Activated naive CD4-positive, alpha-beta T cell treated with Interleukin-2 at 50 U/mL for 16 hours (primary cell): Measurements from ENCODE around the gene GSPT1.

Source experiments
- DNase-seq: peaks from one replicate; pipeline ENCODE4 v3.0.0-alpha.2; 2020

Gene GSPT1

DNA sequence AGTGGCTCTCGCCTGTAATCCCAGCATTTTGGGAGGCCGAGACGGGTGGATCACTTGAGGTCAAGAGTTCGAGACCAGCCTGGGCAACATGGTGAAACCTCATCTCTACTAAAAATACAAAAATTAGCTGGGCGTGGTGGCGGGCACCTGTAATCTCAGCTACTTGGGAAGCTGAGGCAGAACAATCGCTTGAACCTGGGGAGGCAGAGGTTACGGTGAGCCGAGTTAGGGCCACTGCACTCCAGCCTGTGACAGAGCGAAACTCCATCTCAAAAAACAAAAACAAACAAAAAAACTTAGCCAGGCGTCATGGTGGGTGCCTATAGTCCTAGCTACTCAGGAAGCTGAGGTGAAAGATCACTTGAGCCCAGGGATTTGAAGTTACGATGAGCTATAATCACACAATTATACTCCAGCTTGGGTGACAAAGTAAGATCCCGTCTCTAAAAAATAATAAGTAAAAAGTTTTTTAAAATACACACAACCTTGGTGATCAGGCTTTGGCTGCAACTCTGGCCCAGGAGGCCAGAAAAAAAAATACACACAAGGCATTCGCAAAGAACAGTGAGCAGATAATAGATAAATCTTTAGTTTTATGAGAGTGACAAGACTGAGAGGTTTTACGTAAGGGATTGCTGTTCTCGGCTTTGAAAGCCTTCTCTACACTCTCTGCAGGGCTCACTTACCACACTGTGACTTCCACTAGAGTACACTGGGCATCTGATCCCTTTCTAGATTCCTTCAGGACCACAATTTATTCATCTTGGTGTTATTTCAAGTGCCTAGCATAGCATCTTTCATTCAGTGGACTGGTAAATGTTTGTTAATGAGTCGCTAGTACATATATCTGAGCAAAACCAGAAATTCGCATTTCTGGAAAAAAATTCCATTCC is 5.9 kb downstream of the GSPT1 start:
- no peak for DNase-seq

DNA sequence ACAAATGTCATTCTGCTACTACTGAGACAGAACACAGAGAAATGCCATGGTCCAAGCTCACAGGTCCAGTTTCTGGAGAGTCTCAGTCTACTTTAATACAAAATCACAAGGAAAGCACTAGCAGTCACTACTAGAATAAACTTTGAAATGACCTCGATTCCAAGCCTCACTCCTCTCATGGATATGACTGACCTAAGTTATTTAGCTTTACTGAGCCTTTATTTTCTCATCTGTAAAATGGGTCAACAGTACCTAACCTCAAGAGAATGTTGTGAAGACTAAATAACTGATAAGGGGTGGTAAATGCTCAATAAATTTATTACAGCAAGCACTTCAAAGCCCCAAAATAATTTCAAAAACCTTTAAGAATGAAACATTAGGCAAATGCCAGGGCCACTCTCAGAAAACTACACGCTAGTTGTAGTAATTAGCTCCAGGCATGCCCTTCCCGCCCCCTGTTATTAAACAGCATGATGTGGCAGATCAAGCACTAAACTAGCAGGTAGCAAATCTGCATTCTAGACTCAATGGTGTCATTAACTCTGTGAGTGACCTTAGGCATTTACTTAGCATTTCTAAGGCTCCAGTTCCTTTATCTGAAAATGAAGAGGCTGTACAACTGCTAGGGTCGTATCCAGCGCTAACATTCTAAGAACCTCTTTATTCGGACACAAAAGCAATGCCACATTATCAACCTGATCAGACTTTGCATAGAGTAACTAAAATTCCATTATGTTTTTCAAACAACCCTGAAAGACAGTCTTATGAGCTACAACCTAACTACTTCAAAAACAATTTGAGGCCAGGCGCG is 8.4 kb downstream of the GSPT1 start:
- no peak for DNase-seq

DNA sequence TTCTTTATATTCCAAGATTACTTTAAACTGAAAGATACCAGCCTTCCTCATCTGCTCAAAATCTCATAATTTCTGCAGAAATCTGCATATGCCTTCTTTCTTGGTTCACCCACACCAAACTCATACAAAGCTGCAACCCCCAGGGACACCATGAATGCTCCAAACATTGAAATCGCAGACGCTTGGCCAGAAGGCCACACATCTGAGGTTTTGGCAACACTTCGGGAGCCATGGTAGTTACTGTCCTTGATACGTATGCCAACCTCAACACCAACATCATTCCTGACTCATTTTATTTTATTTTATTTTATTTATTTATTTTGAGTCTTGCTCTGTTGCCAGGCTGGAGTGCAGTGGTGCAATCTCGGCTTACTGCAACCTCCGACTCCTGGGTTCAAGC is 11.8 kb downstream of the GSPT1 start:
- no peak for DNase-seq

DNA sequence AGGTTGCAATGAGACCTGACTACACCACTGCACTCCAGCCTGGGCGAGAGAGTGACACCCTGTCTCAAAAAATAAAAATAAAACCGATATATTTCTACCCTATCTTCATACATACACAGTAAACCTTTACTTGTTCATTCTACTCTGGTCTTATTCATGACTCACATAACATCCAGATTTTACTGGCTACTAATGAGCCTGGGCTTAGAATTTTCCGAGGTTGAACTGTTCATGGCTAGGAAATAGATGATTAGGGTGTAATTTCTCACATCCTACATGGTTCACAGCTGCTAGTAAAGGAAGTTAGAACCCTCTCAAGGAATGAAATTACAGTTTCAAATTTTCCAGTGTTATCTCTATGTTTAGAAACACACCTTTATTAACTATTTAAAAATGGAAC is 14.7 kb downstream of the GSPT1 start:
- no peak for DNase-seq

DNA sequence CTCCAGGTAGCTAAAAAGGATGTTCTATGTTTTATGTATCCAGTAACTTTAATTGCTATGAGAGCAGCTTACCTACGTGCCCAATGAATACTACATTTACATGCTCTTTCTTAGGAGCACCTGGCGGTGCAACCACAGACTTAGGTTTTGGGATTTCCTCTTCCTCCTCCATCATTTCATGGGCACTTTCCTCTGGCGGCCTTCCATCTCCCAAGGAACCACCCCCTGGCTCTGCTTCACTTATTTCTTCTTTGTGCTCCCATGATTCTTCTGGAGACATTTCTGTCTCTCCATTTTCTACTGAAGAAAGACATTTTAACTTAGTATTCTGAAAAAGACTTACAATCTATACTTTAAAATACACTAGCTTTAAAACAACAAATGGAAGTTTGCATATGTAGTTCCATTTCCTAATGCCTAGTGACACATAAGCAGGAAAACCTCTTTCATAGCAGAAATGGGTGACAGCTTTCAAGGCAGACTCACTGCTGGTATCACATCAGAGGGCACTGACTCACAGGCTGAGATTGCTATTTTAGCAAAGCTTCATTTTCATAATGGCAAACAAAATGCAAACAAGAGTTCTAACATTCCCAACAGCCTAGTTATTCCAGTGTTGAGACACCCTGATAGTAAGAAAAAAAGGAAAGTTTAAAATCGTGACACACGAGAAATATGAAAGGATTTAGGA is 19.1 kb downstream of the GSPT1 start:
- no peak for DNase-seq

DNA sequence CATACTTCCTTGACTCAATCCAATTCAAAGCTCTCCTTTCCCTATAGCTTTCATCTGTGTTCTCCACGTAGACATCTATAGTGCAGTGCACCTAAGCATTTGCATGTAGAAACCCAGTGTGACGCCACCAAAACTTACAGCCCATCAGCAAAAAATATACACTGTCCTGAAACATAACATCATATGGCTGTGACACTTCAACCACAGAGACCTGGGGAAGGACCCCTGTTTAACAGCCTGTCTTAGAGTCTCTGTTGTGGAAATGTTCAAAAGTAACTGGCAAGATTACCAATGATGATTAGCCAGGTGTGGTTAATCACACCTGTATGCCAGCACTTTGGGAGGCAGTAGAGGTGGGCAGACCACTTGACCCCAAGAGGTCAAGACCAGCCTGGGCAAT is 22.2 kb downstream of the GSPT1 start:
- no peak for DNase-seq

DNA sequence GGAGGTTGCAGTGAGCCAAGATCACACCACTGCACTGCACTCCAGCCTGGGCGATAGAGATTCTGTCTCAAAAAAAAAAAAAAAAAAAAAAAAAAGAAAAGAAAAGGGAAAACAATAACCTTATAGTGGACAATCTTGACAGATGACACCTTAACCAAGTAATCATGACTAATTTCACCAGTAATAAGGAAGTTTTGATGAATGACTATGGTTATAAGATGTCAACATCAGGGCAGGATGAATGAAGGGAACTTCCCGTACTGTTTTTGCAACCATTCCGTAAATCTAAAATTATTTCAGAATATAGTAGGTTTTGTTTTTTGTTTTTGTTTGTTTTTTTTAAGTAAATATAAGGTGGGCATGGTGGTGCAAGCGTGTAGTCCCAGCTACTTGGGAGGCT is 23.0 kb downstream of the GSPT1 start:
- DNase-seq: no peak

DNA sequence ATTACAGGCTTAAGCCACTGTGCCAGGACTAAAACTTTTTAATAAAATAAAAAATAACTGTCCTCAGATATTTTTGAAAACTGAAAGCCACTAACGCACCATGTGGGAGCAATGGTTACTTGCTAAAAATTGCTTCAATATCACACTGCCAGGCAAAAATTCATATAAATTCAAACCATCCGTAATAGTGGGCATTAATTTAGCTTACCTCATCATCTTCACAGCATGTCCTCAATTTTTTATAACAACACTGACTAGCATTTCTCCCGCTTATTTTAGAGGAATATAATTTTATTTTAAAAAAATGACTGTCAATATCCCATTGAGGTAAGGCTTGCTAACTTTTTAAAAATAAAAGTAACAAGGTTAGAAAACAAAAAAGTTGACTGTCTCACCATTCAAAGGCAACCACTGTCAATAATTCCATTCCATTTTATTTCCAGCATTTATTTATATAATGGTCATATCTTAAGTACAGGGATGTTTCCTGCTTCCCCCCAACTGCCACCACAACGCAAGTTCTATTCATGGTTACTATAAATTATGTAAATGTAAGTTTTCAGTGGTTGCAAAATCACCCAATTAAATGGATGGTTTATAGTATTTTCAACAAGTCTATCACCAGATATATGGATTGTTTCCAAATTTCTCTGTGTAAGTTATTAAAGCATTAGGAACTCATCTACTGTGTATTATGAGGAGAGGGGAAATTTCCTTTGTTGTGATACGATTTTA is 25.4 kb downstream of the GSPT1 start:
- DNase-seq: no peak

DNA sequence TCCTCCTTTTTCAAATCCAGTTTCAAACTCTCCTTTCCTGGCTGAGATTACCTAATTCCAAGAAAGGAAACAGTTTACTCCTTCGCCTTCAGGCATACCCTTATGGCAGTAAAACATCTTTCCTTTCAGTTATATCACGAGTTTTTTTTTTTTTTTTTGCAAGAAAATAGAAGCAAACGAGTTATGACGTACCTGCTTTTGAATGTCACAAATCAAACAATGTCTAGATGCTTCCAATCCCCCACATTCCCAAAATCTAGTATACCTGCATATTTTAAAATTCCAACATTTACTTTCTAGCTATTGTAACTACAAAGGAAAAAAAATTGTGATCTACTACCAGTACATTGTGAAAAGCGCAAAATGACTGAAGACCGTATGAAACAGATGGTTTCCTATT is 28.9 kb downstream of the GSPT1 start:
- DNase-seq: no peak

DNA sequence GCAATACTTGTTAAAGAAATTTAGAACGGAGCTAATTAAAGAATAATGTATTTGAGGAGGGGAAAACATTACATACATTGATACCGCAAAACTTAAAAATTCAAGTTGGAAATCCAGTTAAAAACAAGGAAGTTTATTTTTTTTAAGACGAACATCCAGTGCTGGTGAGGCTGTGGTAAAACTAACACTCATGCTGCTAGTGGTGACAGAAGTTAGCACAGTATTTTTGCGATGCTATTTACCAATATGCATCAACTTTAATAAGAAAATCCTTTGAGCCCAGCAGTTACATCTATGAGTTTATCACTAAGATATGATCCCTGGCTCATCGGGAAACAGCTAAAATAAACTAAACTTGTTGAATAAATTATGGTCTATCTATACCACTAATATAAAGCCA is 31.7 kb downstream of the GSPT1 start:
- DNase-seq: no peak

DNA sequence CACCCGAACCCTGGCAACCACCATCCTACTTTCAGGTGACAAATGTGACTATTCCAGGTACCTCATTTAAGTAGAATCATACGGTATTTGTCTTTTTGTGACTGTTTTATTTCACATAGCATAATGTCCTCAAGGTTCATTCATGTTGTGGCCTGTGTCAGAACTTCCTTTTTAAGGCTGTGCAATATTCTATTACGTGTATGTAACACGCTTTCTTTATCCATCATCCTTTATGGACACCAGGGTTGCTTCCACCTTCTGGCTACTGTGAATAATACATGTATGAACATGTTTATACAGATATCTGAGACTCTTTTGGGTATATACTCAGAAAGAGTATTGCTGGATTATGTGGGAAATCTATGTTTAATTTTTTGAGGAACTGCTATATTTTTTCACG is 35.7 kb downstream of the GSPT1 start:
- no peak for DNase-seq

DNA sequence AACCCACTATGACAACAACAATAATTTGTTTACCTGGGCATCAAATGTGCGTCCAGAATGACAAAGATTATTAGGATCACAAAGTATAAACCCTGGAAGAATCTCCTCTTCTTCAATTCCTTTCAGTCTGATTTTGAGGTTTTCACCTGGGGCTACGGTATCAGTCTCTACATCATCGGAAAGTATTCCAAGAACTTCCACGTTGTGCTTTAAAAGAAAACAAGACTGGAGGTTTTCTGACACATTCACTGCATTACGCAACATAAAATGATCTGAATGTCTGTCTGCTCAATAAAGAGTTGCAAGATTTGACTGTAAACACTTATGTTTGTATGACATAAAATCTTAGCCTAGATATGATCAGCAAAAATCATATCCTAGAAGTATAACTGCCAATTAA is 38.4 kb downstream of the GSPT1 start:
- no peak for DNase-seq

DNA sequence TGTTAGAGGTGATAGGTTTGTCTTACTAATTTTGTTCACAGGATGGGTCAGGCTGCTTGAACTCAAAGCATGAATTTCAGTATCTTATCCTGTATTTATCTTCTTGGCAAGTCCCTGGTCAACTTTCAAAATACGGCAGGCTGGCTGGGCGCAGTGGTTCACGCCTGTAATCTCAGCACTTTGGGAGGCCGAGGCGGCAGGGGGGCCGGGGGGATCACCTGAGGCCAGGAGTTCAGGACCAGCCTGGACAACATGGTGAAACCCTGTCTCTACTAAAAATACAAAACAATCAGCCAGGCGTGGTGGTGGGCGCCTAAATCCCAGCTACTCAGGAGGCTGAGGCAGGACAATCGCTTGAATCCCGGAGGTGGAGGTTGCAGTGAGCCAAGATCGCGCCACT is 39.5 kb downstream of the GSPT1 start:
- DNase-seq: no peak

DNA sequence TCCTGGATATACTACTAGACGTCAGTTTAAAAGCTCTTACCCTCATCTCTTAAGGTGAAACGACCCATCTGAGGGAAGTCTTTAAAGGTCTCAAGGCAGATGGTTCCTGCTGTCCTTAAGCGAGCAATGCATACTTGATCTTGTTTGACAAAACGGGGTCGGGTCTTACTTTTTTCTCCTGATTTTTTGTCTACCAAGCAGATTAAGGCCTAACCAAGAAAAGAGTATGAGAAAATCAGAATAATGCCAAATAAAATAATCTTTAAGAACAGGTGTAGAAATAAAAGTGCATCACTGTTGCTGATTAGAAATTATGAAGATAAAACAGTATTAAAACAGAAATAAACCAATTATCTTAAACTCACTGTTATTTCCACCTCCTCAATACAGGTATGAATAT is 40.0 kb downstream of the GSPT1 start:
- DNase-seq: no peak

DNA sequence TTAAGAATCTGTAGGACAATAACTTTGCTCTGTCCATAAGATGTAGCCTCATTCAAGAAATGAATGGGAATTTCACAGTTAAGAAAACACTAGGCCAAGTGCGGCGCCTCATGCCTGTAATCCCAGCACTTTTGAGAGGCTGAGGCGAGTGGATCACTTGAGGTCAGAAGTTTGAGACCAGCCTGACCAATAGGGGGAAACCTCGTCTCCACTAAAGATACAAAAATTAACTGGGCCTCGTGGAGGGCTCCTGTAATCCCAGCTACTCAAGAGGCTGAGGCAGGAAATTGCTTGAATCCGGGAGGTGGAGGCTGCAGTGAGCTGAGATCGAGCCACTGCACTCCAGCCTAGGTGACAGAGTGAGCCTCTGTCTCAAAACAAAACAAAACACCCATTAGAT is 44.6 kb downstream of the GSPT1 start:
- no peak for DNase-seq

DNA sequence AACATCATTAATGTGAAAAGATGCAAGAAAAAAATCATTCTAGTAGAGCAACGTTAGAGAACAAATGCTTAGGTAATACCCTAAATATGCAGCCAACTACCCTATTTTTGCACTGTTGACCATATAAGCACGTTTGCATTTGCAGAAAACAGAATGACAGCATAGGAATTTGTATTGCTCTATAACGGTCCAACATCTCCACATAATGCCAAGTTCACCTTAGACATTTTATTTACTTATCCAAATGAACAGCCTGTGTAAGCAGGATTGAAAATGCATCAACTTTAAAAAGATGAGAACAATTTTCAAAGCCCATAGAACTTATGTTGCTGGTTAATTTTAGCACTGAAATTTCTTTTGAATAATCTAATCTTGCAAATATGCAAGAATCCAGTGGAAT is 45.4 kb downstream of the GSPT1 start:
- no peak for DNase-seq

DNA sequence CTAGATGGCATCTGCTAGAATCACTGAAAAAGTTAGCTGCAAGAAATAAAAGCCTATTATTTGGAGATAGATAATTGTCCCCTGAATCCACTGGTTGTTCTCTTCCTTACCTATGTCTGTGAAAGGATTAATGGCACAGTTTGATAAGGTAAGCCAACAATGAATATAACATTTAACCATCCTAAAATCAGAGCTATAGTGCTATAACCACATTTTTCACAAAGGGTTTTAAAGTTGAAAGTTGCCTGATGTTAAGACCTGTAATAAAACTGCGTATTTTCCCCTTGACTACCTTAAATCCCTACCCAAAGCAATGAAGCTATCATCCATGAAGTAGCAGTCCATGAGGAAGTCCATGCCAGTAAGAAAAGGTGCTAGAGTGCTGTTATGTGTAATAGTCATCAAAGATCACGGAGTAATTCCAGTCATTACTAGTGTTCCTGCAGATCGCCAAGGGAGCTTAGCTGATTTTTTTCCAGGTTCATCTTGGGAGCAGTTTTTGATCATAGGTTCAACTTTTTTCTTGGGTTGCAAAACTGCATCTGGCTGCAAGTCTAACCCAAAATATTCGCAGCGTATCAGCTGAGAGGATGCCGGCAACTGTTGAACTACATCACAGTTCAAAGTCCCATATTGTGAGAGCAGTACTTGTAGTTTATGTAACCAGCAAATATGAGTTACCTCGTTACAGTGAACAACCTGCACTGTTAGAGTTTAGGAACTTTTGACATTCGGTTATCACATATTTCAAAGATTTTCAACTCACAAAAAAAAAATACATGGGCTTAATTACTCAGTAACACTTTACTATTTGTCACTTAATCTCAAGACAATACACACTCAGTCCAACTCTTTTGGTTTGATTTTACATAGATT is 46.2 kb downstream of the GSPT1 start:
- no peak for DNase-seq

DNA sequence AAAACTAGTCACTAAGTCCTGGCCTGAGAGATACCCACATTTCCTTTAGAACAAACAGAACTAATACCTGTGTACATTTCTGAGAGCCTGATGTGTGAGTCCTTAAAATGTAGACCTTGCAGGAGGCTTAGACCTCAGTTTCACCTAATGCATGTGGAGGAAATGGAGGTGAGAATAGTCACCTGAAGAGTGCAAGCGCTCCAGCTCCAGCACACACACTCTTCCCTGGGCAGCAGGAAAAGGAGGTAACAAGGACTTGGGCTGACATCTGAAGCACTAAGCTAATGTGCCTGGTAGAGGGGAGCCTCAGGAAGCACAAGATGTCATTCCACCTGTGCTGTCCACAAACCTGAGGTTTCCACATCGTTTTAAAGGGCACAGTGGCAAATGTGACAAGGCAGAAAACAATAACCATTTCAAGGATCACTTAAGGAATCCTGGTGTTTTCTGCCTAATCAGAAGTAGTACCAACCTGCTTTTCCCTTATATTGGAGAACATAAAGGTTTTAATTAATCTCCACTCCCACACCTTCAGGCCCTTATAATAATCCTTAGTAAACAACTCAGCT is 47.3 kb downstream of the GSPT1 start:
- no peak for DNase-seq

DNA sequence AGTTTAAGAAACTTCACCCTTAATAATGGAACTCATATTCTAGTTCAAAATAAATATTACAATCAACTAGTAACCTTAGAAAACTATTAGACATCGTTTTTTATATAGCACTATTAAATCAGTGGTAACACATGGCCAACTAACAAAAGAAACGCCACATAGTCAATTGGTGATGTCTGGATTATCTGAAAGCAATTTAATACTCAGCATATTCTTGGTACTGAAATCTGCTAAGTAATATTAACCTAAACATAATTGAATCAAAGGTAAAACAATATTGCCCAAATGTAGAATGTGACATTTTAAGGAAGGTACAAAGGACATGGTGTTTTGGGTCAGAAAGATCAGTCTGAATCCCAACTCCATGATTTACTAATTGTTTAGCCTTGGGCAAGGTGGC is 53.3 kb downstream of the GSPT1 start:
- no peak for DNase-seq

DNA sequence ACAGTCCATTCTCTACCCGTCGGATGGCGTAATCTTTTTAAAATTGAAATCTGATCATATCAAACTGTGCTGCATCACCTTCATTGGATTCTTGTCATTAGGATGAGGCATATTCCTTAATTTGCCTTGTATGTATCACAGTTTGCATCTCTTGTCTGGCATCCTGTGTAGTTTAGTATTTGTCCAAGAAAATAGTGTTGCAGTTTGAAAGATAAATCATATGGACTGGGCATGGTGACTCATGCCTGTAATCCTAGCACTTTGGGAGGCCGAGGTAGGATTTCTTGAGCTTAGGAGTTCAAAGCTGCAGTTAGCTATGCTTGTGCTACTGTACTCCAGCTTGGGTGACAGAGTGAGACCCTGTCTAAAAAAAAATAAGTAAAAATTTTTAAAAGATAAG is 58.6 kb downstream of the GSPT1 start:
- DNase-seq: no peak

DNA sequence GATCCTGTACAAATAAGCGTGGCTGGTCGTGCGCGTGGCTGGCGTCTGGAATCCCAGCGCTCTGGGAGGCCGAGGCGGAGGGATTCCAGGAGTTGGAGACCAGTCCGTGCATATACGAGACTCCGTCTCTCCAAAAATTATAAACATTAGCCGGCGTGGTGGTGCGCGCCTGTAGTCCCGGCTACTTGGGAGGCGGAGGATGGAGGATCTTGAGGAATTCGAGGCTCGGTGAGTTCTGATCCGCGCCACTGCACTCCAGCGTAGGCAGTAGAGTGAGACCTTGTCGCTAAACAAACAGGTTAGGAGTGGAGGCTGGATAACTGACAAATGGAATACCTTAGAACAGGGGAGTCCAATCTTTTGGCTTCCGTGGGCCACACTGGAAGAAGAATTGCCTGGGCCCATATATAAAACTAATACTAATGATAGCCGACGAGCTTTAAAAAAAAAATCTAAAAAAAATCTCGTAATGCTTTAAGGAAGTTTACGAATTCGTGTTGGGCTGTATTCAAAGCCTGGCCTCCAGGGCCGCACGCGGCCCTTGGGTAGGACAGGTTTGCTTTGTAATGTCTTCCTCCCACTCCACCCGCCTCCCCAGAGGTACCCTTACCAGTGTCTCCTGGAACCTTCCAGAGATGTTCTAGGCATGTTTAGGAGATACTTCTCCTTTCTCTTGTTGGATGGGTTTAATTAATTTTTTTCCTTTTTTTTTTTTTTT is 63.5 kb downstream of the GSPT1 start:
- no peak for DNase-seq
